Measurements from ENCODE around the gene DZIP3. TPM values are rescaled to one million over a fixed set of nuclear protein-coding genes. Genes with fewer than 3 reads are reported as not detected.

The DZIP3 gene
- total RNA-seq, 1 experiment from 2014 or later = 25.3 TPM

DNA sequence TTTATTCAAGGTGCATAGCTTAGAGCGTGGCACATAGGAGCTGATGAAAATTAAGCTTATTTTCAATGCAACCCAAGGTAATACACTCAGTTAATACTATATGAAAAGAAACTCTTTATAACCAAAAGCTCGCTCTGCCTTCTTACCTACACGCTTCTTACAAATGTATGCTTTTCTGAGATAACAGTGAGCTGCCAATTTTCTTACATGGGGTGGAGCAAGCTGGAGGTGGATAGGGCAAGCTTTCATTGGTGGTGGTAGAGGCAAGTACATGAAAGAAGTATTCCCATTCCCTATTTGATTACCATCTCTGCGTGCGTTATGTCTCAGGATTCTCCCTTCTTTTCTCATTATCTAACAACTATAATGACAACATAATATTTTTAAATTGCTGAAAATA, 8.9 kb downstream of the DZIP3 start (continued):
- TF ChIP-seq, protein P1, sequence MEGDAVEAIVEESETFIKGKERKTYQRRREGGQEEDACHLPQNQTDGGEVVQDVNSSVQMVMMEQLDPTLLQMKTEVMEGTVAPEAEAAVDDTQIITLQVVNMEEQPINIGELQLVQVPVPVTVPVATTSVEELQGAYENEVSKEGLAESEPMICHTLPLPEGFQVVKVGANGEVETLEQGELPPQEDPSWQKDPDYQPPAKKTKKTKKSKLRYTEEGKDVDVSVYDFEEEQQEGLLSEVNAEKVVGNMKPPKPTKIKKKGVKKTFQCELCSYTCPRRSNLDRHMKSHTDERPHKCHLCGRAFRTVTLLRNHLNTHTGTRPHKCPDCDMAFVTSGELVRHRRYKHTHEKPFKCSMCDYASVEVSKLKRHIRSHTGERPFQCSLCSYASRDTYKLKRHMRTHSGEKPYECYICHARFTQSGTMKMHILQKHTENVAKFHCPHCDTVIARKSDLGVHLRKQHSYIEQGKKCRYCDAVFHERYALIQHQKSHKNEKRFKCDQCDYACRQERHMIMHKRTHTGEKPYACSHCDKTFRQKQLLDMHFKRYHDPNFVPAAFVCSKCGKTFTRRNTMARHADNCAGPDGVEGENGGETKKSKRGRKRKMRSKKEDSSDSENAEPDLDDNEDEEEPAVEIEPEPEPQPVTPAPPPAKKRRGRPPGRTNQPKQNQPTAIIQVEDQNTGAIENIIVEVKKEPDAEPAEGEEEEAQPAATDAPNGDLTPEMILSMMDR (IDR thresholded peaks at IDR 0.05) = no peak
- TF ChIP-seq, protein P2, sequence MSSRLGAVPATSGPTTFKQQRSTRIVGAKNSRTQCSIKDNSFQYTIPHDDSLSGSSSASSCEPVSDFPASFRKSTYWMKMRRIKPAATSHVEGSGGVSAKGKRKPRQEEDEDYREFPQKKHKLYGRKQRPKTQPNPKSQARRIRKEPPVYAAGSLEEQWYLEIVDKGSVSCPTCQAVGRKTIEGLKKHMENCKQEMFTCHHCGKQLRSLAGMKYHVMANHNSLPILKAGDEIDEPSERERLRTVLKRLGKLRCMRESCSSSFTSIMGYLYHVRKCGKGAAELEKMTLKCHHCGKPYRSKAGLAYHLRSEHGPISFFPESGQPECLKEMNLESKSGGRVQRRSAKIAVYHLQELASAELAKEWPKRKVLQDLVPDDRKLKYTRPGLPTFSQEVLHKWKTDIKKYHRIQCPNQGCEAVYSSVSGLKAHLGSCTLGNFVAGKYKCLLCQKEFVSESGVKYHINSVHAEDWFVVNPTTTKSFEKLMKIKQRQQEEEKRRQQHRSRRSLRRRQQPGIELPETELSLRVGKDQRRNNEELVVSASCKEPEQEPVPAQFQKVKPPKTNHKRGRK (CRISPR knock-in tag; IDR thresholded peaks at IDR 0.05; ENCODE audit: borderline replicate concordance) = no peak
- TF ChIP-seq, protein P3, sequence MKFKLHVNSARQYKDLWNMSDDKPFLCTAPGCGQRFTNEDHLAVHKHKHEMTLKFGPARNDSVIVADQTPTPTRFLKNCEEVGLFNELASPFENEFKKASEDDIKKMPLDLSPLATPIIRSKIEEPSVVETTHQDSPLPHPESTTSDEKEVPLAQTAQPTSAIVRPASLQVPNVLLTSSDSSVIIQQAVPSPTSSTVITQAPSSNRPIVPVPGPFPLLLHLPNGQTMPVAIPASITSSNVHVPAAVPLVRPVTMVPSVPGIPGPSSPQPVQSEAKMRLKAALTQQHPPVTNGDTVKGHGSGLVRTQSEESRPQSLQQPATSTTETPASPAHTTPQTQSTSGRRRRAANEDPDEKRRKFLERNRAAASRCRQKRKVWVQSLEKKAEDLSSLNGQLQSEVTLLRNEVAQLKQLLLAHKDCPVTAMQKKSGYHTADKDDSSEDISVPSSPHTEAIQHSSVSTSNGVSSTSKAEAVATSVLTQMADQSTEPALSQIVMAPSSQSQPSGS (CRISPR knock-in tag; IDR thresholded peaks at IDR 0.05; ENCODE audit: borderline replicate concordance, low read depth) = no peak
- no peak for TF ChIP-seq TP53 (CRISPR knock-in tag; IDR thresholded peaks at IDR 0.05)
- no peak for TF ChIP-seq ESRRA (CRISPR knock-in tag; IDR thresholded peaks at IDR 0.05; ENCODE audit: borderline replicate concordance)
- no peak for TF ChIP-seq ZNF317 (CRISPR knock-in tag; IDR thresholded peaks at IDR 0.05; ENCODE audit: borderline replicate concordance, low read depth)
- TF ChIP-seq RORB (CRISPR knock-in tag; IDR thresholded peaks at IDR 0.05) = no peak

DNA sequence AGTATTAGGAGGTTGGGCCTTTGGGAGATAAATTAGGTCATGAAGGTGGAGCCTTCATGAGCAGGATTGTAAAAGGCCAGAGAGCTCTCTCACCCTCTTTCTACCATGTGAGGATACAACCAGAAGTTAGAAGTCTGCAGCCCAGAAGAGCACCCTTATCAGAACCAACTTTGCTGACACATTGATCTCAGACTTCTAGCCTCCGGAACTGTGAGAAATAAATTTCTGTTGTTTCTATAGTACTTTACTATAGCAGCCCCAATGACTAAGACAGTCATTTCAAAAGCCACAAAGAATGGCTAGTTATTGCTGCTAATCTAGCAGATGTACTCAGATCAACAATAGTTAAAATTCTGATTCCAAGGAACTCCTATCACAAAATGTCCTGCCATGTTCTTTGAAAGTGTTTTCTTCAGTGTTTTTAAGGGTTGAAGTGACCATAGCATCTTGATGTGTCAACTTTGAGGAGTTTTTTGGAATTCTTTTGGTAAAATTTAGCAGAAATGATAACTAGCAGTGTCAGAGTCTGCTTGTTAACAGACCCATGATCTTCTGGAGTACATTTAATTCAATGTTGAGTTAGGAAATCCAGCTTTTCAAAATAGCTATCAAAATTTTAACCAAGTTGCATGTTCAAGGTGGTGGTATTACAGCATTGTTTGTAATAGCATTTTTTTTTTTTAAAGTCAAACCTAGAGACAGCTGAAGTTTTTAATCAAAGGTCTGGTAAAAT, 10.3 kb downstream of the DZIP3 start:
- H3K27me3 Mint-ChIP-seq (ENCODE audit: low read depth) = no peaks in the 10 kb centered on the region; the same call in 1 of the 2 replicates
- no peak for ATAC-seq
- no peak overlapping the region for H3K27ac Mint-ChIP-seq
- no peak overlapping the region for H3K4me3 Mint-ChIP-seq
- peaks cover 5% of the 10 kb centered on the region; the same call in 1 of the 2 replicates for H3K9me3 Mint-ChIP-seq
- H3K4me1 Mint-ChIP-seq = peaks cover 23% of the 10 kb centered on the region
- no peak for DNase-seq (ENCODE audit: low spot score)
- H3K36me3 Mint-ChIP-seq = peaks cover 6% of the 10 kb centered on the region
- CTCF ChIA-PET = no interaction called here
- POLR2A ChIA-PET = interaction anchor here (1.0 to 1.2 kb wide), 2 partner anchors 10 kb away, joined by 3 read pairs; partner anchors contain the start of genes CIP2A and DZIP3
- TF ChIP-seq MXD4 (CRISPR knock-in tag; IDR thresholded peaks at IDR 0.05; ENCODE audit: borderline replicate concordance) (no peak), AR (CRISPR knock-in tag; IDR thresholded peaks at IDR 0.05) (no peak), ERG (CRISPR knock-in tag; IDR thresholded peaks at IDR 0.05) (no peak), HMGXB4 (CRISPR knock-in tag; IDR thresholded peaks at IDR 0.05) (no peak), ZNF232 (CRISPR knock-in tag; IDR thresholded peaks at IDR 0.05) (no peak), FOXP4 (CRISPR knock-in tag; IDR thresholded peaks at IDR 0.05) (no peak), RELA (CRISPR knock-in tag; IDR thresholded peaks at IDR 0.05; ENCODE audit: borderline replicate concordance) (no peak), TEAD4 (CRISPR knock-in tag; IDR thresholded peaks at IDR 0.05) (no peak), CREB1 (CRISPR knock-in tag; IDR thresholded peaks at IDR 0.05) (no peak), IRF2 (CRISPR knock-in tag; IDR thresholded peaks at IDR 0.05; ENCODE audit: borderline replicate concordance, low read depth) (no peak), E2F1 (CRISPR knock-in tag; IDR thresholded peaks at IDR 0.05) (no peak), CDX4 (CRISPR knock-in tag; IDR thresholded peaks at IDR 0.05; ENCODE audit: borderline replicate concordance) (no peak)

Measured in WTC11 (cell line).